DND-41 (cell line): Measurements from ENCODE around the gene GRHPR.

Experiments used
- ATAC-seq: fragments of 200-7000 bp; cut with Tn5 transposase; 3 replicates; pipeline ENCODE4 v1.9.1; 2021; ENCODE audit warnings: low read depth; ENCODE audit not compliant: insufficient read depth
- DNase-seq: peaks from one replicate; pipeline ENCODE4 v3.0.0-alpha.2; 2020
- H2AFZ ChIP-seq: 2 replicates; pipeline ENCODE4 v1.6.0; 2012; ENCODE audit warnings: low read depth, low read length
- H3K27ac ChIP-seq: 2 replicates; pipeline ENCODE4 v1.5.1; 2012; ENCODE audit warnings: low read length, inconsistent platforms
- H3K27me3 ChIP-seq: fragments of 200-600 bp; sonication (generic); 2 replicates; pipeline ENCODE4 v1.6.0; 2012; ENCODE audit warnings: low read length, mild to moderate bottlenecking, inconsistent platforms; ENCODE audit not compliant: insufficient read depth, poor library complexity
- H3K36me3 ChIP-seq: 2 replicates; pipeline ENCODE4 v1.5.1; 2012; ENCODE audit warnings: low read length, inconsistent platforms; ENCODE audit not compliant: insufficient read depth
- H3K4me1 ChIP-seq: 2 replicates; pipeline ENCODE4 v1.5.1; 2012; ENCODE audit warnings: mild to moderate bottlenecking, low read length; ENCODE audit not compliant: insufficient read depth
- H3K4me2 ChIP-seq: 2 replicates; pipeline ENCODE4 v1.6.0; 2012; ENCODE audit warnings: mild to moderate bottlenecking, moderate library complexity, low read length, inconsistent platforms; ENCODE audit not compliant: insufficient read depth
- H3K4me3 ChIP-seq, 2 experiments: fragments of 200-600 bp in 1 of 2; shearing (Covaris generic) in 1 of 2; 2 replicates each; pipeline ENCODE4 v1.5.1; 2012 to 2016; ENCODE audit warnings: inconsistent platforms in 2 of 2, low read length in 2 of 2, mild to moderate bottlenecking in 2 of 2, low read depth in 1 of 2, moderate library complexity in 1 of 2
- H3K79me2 ChIP-seq: 2 replicates; pipeline ENCODE4 v1.6.0; 2012; ENCODE audit warnings: low read length, inconsistent platforms; ENCODE audit not compliant: insufficient read depth
- H3K9ac ChIP-seq: 2 replicates; pipeline ENCODE4 v1.6.0; 2012; ENCODE audit warnings: low read depth, mild to moderate bottlenecking, inconsistent platforms, low read length, moderate library complexity
- H3K9me3 ChIP-seq: 2 replicates; pipeline ENCODE4 v1.5.1; 2012; ENCODE audit warnings: low read length, moderate library complexity, mild to moderate bottlenecking, inconsistent platforms; ENCODE audit not compliant: insufficient read depth, severe bottlenecking
- H4K20me1 ChIP-seq: 2 replicates; pipeline ENCODE4 v1.6.0; 2012; ENCODE audit warnings: low read length; ENCODE audit not compliant: insufficient read depth
- CTCF ChIP-seq: IDR thresholded peaks from 2 replicates; pipeline ENCODE4 v1.5.1; 2012; ENCODE audit warnings: borderline replicate concordance, low read length, moderate library complexity, mild to moderate bottlenecking; ENCODE audit not compliant: poor library complexity, severe bottlenecking; ENCODE audit errors: extremely low read depth
- EZH2 ChIP-seq: IDR thresholded peaks from 3 replicates; pipeline ENCODE4 v1.6.1; 2012; ENCODE audit warnings: borderline replicate concordance, low read depth, mild to moderate bottlenecking, moderate library complexity, low read length, inconsistent platforms; ENCODE audit not compliant: severe bottlenecking

The GRHPR gene

GRCh38 chr9:37379835-37380234 lies 42.7 kb upstream of the GRHPR start:
- no peaks in the 10 kb centered on the region for H3K27me3 ChIP-seq
- H3K9ac ChIP-seq, result no peak overlapping the region
- ATAC-seq, result no peak
- no peaks in the 10 kb centered on the region for H3K36me3 ChIP-seq
- H3K4me2 ChIP-seq, result no peak overlapping the region
- H3K27ac ChIP-seq, result no peak overlapping the region
- H3K9me3 ChIP-seq, result no peaks in the 10 kb centered on the region
- no peaks in the 10 kb centered on the region for H3K4me1 ChIP-seq
- H2AFZ ChIP-seq, result no peak overlapping the region
- no peaks in the 10 kb centered on the region for H4K20me1 ChIP-seq
- H3K79me2 ChIP-seq, result no peaks in the 10 kb centered on the region
- TF ChIP-seq CTCF (no peak), EZH2 (no peak)
- no peak for DNase-seq
- H3K4me3 ChIP-seq, result no peak overlapping the region

DNA sequence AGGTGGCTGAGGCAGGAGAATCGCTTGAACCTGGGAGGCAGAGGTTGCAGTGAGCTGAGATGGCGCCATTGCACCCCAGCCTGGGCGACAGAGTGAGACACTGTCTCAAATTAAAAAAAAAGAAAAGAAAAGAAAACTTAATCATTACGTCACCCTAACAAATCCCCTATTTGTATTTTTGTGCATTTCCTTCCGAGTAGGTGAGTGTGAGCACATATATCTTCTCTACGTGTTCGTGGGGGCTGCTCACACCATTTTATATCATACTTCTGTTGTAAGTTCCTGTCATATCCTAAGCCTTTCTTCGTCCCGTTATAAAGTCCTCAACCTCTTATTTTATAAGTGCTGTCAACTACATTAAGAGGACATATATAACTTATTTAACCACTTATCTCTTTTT lies 41.9 kb upstream of the GRHPR start:
- no peaks in the 10 kb centered on the region for H4K20me1 ChIP-seq
- H3K9ac ChIP-seq, result no peak overlapping the region
- no peak overlapping the region for H3K4me3 ChIP-seq
- ATAC-seq (no peak), DNase-seq (no peak)
- H3K27ac ChIP-seq, result no peak overlapping the region
- no peaks in the 10 kb centered on the region for H3K36me3 ChIP-seq
- H3K9me3 ChIP-seq, result no peaks in the 10 kb centered on the region
- TF ChIP-seq EZH2 (no peak), CTCF (no peak)
- H3K79me2 ChIP-seq, result no peaks in the 10 kb centered on the region
- H2AFZ ChIP-seq, result no peak overlapping the region
- H3K27me3 ChIP-seq, result no peaks in the 10 kb centered on the region
- no peaks in the 10 kb centered on the region for H3K4me1 ChIP-seq
- no peak overlapping the region for H3K4me2 ChIP-seq

GRCh38 chr9:37381094-37381741 lies 41.3 kb upstream of the GRHPR start:
- H3K9ac ChIP-seq, result no peak overlapping the region
- H3K9me3 ChIP-seq, result no peaks in the 10 kb centered on the region
- H3K27ac ChIP-seq, result no peak overlapping the region
- H3K36me3 ChIP-seq, result no peaks in the 10 kb centered on the region
- no peaks in the 10 kb centered on the region for H3K4me1 ChIP-seq
- H3K27me3 ChIP-seq, result no peaks in the 10 kb centered on the region
- no peaks in the 10 kb centered on the region for H4K20me1 ChIP-seq
- no peak overlapping the region for H2AFZ ChIP-seq
- no peak for TF ChIP-seq EZH2
- no peak for TF ChIP-seq CTCF
- no peak for DNase-seq
- H3K79me2 ChIP-seq, result no peaks in the 10 kb centered on the region
- no peak overlapping the region for H3K4me2 ChIP-seq
- no peak overlapping the region for H3K4me3 ChIP-seq
- ATAC-seq, result no peak
